Vagina (tissue), 2 donors: ENCODE results near the gene WWOX.

ENCODE experiments used
- POLR2A ChIP-seq, 2 donors: fragments of 450-650 bp; IDR thresholded peaks; one replicate each; pipeline ENCODE4 v1.6.1; 2017; ENCODE audit warnings: antibody characterized with exemption in 2 of 2, mild to moderate bottlenecking in 2 of 2, moderate library complexity in 2 of 2
- POLR2AphosphoS5 ChIP-seq, 2 donors: sonication (generic); formaldehyde crosslinking; IDR thresholded peaks; one replicate each; pipeline ENCODE4 v1.9.0; 2017; ENCODE audit warnings: antibody characterized with exemption in 2 of 2, mild to moderate bottlenecking in 2 of 2, low read depth in 1 of 2; ENCODE audit not compliant: insufficient read depth in 1 of 2
- TF ChIP-seq, protein P1 (sequence below), 3 experiments: fragments of 450-650 bp in 2 of 3; fragments of 200-600 bp in 1 of 3; sonication (generic) in 1 of 3; IDR thresholded peaks; one replicate each; pipeline ENCODE4 v1.5.1; 2017 to 2019; ENCODE audit warnings: antibody characterized with exemption in 3 of 3, mild to moderate bottlenecking in 2 of 3, moderate library complexity in 2 of 3

DNA sequence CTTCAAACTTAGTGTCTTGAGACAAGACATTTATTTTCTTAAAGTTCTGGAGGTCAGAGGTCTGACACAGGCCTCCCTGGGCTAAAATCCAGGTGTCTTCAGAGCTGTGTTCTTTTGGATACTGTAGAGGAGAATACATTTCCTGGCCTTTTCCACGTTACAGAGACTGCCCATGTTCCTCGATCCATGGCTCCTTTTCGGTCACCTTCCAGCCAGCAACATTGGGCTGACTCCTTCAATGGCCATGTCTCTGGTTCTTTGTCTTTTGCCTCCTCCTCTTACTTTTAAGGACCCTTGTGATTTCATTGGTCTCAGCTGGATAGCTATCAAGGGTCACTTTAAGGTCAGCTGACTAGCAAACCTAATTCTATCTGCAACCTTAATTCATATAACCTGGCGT lies 212.4 kb downstream of the WWOX start:
- TF ChIP-seq, protein P1, sequence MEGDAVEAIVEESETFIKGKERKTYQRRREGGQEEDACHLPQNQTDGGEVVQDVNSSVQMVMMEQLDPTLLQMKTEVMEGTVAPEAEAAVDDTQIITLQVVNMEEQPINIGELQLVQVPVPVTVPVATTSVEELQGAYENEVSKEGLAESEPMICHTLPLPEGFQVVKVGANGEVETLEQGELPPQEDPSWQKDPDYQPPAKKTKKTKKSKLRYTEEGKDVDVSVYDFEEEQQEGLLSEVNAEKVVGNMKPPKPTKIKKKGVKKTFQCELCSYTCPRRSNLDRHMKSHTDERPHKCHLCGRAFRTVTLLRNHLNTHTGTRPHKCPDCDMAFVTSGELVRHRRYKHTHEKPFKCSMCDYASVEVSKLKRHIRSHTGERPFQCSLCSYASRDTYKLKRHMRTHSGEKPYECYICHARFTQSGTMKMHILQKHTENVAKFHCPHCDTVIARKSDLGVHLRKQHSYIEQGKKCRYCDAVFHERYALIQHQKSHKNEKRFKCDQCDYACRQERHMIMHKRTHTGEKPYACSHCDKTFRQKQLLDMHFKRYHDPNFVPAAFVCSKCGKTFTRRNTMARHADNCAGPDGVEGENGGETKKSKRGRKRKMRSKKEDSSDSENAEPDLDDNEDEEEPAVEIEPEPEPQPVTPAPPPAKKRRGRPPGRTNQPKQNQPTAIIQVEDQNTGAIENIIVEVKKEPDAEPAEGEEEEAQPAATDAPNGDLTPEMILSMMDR (IDR thresholded peaks at IDR 0.05): no peak
- TF ChIP-seq POLR2A (IDR thresholded peaks at IDR 0.05) (no peak), POLR2AphosphoS5 (IDR thresholded peaks at IDR 0.05; ENCODE audit: insufficient read depth in 1 of 2, low read depth in 1 of 2) (no peak)
